ENCODE measurements around the gene ABHD2.
A peak's percentile ranks its signal among the peaks of the same experiment; 100 is the strongest.
"Not testable (repeated sequence)": the region's sequence is repeated elsewhere in the genome, so short reads cannot be mapped to it uniquely, and the experiment has no call there.

Gene ABHD2

GRCh38 chr15:89141159-89141558, 52.9 kb downstream of the ABHD2 start:
- not testable (repeated sequence) for DNase-seq

DNA sequence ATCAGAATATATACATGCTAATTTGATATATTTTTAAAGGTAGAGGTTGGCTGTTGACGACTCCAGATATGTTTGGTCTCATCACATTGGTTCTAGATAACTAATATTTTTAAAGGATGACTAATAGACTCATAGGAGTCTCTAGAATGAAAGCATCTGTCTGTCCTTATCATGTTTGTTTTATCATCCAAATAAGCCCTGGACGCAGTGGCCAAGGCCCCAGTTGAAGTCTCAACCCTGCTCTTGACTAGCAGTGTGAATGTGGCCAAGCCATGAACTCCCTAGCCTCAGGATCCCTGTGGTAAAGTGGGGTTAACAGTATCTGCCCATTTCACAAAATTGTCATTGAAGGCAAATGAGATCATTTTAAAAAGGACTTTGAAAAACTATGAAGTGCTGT, 53.6 kb downstream of the ABHD2 start:
- DNase-seq, result no peak

DNA sequence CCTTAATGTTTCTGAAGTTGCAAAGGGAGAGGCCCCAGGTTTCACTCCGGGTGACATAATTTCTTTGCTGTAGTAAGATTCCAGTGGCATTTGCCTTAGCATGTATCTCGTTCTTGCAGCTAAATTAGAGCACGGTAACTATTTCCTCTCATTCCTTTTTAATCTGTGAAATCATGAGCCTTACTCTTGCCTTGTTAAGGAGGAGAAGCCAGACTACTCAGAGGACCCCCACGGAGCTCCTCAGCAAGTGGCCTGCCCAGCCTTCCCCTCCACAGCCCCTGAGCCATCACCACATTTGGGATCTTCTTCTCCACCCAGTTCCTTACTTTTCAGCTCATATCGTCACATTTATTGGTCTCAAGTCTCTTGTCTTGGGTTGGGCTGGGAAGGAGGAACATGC, 54.2 kb downstream of the ABHD2 start:
- DNase-seq, result no peak

DNA sequence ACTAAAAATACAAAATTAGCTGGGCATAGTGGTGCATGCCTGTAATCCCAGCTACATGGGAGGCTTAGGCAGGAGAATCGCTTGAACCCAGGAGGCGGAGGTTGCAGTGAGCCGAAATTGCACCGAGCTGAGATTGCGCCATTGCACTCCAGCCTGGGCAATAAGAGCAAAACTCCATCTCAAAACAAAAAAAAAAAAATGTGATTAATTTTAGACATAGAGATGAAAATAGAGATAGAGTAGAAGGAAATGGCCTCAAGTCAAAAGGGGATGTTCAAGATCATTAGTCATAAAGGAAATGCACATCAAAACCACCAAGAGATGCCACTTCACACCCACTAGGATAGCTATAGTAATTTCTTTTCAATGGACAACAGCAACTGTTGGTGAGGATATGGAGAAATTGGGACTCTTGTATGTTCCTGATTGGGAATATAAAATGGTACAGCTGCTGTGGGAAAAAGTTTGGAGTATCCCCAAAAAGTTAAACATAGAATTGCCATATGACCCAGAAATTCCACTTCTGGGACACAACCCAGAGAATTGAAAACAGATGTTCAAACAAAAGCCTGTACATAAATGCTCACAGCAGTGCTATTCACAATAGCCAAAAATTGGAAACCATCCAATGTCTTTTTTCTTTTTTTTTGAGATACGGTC, 55.4 kb downstream of the ABHD2 start:
- DNase-seq, result no peak

- no peak for DNase-seq
These were observed 56.2 kb downstream of the ABHD2 start for GRCh38 chr15:89144491-89144890.

GRCh38 chr15:89146366-89146765, 58.1 kb downstream of the ABHD2 start:
- DNase-seq, result no peak

DNA sequence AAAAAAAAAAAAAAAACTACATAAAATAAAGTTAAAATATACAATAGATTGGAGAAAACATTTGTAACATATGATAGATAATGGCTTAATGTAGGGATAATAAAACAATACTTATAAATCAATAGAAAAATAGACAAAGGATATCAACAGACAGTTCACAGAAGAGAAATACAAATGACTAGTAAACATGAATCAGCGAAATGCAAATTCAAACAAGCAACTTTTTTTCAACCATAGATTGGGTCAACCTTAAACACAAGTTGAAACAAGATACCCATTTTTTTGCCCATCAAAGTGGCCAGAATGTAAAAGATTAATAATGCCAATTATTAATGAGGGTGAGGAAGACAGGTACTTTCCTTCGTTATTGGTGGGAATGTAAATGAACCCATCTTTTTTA, 59.9 kb downstream of the ABHD2 start:
- no peak for DNase-seq

DNA sequence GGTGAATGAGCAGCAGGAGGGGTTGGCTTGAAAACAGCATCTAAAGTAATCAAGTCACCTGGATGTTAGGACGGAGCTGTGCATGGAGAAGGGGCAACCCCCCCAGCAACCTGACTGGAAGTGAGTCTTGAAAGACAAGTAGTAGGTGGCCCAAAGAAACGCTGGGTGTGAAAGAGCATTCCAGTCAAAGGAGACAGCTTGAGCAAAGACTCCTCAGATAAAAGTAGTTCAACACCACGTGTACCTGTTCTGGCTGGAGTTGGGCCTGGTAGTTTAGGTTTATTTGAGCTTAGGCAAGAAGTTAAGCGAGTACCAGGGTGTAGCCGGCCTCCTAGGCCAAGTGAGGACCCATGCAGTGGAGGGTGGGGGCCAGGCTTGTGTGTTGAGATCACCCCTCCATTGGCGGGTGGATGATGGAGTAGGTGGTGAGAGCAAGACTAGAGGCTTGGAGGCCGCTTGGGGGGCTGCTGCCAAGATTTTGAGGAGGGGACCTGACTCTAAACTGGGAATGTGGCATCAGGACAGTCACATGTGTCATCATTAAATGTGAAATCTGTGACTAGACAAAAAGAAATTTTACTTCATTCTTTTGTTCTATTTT, 61.3 kb downstream of the ABHD2 start:
- DNase-seq, result no peak

DNA sequence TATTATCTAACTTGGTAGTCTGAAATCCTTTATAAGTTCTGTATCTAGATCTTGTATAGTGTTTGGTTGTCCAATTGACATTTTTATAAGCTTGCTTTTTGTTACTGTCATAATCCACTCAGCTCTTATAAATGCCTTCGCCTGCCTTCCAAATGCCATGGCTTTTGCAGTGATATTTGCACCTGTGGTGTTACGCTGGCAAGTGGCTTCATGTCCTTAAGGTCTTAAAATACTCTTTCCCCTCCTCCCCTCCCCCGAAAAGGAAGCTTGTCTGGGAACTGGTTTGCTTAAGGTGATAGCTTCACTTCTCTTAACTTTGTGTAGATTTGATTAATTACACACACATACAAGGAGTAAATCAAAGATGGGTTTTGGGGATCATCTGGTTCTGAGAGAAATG, 62.0 kb downstream of the ABHD2 start:
- DNase-seq, result no peak

DNA sequence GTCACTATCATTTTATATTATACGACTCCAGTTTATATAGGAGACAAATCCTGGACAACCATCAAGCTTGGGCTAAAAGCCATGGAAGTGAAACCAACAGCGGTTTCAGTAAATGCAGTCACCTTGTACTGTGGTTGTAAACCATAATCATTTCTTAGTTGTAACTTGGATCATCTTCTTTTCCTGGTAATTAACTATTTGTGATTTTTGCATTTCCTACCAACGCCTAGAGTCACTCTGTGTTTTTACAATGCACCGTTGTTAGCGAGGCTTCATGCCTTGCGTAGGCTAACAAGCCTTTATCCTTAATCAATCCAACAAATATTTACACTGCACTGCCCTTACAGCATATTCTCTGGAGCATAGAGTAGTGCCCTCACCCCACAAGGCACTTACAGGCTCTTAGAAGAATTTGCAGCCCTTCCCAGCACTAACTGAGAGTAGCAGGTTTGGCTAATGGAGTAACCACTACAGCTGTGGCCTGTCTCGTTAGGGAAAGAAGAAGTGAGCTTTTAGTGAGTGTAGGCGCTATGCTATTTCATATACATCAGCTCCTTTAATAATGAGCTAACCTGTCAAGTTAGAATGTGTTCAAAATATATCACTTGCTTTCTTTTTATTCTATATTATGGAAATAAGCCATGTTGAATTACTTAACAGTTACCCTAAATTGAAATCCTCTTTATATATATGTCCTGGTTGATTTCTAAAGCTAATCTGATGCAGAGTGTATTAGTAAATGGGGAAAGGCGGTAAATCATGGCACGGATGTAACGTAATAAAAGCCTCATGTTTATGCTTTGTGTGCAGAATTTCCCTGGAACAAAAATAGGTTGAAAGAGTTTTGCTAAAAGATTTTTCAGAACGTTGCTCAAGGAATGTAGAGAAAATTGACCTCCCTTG, 62.8 kb downstream of the ABHD2 start:
- DNase-seq, result peak; percentile 78

GRCh38 chr15:89155122-89155521, 66.9 kb downstream of the ABHD2 start:
- DNase-seq, result no peak

- DNase-seq, result no peak
These were observed 67.4 kb downstream of the ABHD2 start for GRCh38 chr15:89155656-89156055.

- DNase-seq, result no peak
These were observed 68.8 kb downstream of the ABHD2 start for GRCh38 chr15:89157061-89157460.

DNA sequence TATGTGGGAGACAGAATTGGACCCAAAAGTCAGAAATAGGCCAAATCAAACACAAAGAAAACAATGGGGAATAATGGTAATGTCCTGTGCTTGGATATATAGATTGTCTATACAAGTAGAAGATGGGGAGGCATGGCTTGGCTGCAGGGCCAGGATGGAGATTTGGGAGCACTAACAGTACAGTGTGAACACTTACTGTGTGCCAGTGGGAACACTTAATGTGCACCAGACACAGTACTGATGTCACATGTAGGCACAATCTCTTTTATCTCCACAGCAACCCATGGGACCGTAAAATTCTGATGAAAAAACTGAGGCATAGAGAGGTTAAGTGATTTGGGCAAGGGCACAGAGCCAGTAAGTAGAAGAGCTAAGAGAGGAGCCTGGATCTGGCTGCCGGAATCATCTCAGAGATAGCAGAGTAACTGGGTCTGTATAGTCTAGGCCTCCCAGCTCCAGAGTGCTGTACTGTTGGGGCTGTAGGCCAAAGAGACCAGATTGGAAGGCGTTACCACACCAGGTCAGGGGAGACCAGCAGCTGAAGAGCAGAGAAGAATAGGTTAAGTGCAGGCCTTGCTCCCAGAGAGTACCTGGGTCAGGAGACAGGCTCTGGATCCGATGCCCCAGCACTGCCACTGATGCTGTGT, 69.8 kb downstream of the ABHD2 start:
- DNase-seq, result no peak

DNA sequence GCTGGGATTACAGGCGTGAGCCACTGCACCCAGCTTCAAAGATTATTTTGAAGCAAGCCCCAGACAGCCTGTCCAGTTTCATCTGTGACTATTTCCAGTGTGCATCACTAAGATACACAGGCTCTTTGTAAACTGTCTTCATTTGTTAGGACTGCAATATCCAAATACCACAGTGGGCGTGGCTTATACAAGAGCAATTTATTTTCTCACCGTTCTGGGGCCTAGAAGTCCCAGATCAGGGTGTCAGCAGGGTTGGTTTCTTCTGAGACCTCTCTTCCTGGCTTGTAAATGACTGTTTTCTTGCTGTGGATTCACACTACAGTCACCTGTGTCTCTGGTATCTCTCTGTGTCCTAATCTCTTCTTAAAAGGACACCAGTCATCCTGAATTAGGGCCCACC, 73.4 kb downstream of the ABHD2 start:
- DNase-seq, result no peak

DNA sequence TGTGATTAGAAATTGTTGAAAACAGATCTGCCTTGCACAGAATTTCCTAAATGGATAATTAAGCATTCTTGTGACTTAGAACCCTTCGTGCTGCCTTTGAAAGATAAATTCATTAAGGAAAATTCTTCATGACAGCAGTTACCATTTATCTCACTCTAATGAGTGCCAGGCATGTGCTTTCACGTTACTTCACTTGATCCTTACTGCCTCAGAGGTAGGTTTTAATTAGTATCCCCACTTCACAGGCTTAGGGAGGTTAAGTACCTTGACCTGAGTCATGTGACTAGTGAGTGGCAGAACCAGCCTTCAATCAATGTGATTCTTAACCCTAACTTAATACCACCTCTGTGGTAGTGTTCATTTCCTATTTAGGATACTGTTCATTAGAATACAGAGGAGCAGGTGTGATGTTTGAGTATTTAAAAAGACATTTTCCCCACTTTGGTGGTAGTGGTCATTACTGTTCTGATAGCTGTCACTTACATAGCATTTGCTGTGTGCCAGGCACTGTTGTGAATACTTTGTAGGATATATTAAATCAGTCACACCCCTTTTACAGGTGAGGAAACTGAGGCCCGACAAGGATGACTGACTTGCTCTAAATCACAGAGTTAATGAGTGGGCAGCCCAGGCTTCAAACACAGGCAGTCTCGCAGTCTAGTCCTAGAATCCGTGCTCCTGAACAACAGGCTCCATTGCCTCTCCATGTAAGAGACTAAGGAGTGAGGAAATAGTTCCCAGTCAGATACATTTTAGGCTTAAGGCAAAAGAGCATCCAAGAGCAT, 75.2 kb downstream of the ABHD2 start:
- peak; percentile 25 for DNase-seq

DNA sequence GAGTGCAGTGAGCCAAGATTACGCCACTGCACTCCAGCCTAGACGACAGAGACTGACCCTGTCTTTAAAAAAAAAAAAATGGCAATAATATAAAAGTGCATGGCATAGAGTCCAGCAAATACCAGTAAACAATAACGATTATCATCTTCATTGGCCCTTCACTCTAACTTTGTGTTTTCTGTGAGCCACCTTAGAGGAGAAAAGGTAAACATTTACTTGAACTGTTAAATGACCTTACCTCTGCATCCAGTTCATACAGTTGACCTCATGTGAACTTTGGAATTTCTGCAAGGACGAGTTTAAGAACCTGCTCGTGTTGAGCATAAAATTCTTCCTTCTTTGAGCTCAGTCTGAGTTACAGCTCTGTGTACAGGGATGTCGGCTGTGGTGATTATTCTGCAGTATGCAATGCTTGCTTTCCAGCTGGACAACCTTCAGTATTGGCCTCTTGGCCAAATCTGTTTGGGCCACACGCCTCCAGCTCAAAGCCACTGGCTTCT, 76.5 kb downstream of the ABHD2 start:
- DNase-seq, result no peak

GRCh38 chr15:89165677-89166076, 77.4 kb downstream of the ABHD2 start:
- no peak for DNase-seq

DNA sequence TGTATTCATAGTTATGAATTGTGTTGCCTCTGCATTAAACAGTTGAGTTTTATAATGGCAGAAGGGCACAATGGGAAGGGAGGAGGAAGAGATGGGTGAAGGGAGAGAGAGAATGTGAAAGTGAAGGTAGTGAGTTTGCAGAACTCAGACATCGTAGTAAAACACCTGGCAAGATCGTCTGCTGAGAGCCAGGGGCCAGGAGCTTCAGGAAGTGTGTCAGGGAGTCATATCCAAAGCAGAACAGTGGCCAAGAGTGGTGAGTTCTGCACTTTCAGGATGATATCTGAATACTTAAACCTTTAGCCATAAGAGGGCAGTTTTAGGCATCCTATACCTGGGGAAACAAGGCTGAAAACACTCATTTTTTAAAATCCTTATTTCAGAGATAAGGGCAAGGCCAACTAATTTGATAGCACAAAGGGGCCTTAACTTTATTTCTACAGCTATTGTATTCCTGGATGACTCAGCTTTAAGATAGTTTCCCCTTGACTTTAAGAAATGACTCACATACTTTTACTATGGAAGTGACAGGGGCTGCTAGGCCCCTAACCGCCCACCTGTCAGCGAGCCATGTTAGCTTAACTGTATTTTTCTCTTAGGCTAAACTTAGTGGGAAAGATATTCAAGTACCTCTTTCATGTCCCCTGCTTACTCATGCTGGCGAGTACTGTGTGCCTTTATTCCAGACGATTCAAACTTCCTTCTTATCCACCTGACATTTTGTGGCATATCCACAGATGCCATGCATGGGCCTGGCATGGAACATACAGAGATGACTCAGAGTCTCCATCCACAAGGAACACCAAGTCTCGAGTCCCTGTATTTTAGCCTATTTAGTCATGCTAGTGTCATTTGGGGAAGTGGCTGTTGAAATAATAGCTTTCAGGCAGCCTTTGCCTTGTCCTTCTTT, 79.3 kb downstream of the ABHD2 start:
- no peak for DNase-seq

GRCh38 chr15:89168316-89168833, 80.1 kb downstream of the ABHD2 start:
- no peak for DNase-seq

DNA sequence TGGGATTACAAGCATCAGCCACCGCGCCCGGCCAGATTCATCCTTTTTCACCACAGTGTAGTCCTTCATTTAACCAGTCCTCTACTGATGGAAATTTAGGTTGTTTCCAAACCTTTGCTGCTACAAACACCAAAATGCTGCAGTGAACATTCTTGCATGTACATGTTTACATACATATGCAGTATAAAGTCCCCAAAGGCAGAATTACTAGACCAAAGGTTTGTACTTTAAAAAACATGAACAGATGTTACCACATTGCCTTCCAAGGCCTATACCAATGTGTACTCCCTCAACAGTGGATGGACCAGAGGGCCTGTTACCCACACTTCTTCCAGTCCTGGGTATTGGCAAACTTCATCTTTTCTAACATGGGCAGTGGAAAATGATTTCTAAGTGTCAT, 82.1 kb downstream of the ABHD2 start:
- DNase-seq, result no peak

Measured in NCI-H510A treated with DMSO at 0.1 percent for 48 hours (cell line).